Erythroblast (primary cell): Measurements from ENCODE around the gene PHKG2.

Source experiments
- GATA1 ChIP-seq: IDR thresholded peaks from 2 replicates; pipeline ENCODE4 v1.6.1; 2011; ENCODE audit warnings: low read depth, mild to moderate bottlenecking, control low read depth, low read length, moderate library complexity
- POLR2A ChIP-seq: IDR thresholded peaks from 2 replicates; pipeline ENCODE4 v1.6.1; 2011; ENCODE audit warnings: mild to moderate bottlenecking, low read length

DNA sequence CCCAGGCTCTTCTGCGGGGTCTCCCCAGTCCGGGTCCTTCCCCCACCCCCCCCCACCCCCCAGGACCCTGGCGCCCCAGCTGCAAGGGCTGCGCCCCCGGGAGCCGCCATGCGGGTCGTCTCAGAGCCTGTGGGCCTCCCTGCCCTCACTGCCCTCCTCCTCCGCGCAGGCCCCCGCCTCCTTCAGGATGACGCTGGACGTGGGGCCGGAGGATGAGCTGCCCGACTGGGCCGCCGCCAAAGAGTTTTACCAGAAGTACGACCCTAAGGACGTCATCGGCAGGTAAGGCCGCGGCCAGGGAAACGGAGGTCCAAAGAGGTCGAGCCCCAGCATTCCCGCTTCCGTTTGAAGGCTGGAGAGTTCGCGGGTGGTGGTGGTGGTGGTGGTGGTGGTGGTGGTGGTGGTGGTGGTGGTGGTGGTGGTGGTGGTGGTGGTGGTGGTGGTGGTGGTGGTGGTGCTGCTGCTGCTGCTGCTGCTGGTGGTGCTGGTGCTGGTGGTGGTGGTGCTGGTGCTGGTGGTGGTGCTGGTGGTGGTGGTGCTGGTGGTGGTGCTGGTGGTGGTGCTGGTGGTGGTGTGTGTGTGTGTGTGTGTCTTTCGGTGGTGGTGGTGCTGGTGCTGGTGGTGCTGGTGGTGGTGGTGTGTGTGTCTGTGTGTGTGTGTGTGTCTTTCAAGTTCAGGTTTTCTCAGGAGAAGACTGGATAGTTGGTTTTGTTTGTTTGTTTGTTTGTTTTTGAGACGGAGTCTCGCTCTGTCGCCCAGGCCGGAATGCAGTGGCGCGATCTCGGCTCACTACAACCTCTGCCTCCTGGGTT, 615 bp downstream of the PHKG2 start:
- TF ChIP-seq POLR2A = no peak
- TF ChIP-seq GATA1 = no peak
